Measurements from ENCODE around the gene CPE.
"Not testable (repeated sequence)": the region's sequence is repeated elsewhere in the genome, so short reads cannot be mapped to it uniquely, and the experiment has no call there.

The CPE gene

DNA sequence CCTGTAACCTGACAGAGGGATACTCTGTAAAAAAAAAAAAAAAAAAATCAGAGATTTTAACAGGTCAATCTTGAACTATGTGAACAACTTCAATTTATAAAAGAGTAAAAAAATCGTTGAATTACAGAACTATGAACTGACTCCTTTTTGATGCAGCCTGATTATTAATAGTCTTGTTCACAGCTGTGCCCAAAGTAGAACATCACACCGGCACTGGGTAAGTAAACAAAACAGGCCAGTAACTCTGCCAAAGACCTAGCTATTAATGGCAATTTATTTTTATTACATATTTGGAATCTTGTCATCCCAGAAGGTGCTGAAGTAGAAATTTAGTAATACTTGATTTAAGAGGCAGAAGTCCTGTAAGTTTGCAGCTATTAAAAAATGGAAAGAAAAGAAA lies 31.4 kb downstream of the CPE start:
- DNase-seq = no peak

DNA sequence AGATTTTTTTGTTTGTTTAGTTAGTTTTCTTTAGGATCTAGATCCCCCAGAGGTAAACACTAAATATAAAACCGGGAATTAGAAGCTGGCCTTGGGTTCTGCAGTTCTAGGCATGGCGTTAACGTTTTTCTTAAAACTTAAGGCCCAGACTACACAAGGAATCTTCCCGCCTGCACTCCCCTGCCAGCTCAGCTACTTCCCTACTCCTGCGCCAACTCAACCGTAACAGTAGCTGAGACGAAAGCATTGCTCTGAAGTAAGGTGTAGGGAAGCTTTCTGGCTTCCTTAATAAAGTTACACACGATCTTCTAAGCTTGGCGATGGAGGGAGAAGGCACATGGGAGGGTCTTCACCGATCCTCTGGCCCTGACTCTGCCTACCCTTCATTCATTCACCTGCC lies 37.1 kb downstream of the CPE start:
- no peak for DNase-seq

DNA sequence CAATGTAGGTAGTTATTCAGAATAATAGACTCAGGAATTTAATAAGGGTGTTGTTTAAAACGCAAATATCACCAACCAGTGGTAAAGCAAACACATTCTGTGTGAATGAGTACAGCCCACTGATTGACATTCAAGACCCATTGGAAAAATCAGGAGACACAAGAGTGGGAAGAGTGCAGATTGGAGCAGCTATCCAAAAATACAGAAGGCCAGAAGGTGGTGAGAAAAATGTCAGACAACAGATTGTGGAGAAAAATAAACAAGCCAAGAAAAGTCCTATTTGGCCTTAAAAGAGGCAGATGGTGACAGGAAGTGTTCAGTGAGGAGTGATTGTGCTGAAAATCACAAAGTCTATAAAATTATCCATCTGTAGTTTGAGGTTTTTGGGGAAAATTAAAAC lies 39.3 kb downstream of the CPE start:
- DNase-seq = no peak

DNA sequence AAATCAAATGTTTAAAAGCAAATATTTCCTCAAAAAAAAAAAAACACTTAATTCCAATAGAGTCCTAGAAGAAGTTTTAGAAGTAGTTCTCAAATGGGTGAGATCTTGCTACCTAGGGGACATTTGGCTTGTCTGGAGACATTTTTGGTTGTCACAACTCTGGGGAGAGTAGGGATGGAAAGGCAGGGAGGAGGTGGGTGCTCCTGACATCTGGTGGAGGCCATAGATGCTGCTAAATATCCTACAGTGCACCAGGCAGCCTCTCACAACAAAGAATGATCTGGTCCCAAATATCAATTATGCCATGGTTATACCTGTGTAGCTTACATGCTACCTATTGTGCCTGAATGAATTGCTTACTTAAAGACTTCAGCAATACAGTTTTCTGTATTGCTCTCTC lies 46.8 kb downstream of the CPE start:
- DNase-seq = no peak

DNA sequence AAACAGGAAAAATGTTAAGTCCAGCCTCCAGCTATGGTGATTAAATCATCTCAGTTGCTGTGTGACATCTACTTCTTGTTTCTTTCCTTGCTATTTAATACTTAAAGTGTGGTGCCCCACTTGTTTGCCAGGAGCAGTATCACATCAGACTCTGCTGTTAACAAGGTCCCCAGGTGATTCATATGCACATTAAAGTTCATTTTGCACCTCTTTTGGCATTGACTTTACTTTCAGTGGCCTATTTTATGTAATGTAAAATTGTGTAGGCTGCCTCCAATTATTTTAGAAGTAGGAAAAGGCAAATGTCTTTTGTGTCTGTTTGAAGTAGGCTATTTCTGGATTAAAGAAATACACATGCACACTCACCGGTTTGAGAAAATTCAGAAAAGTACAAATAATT lies 47.5 kb downstream of the CPE start:
- DNase-seq = no peak

DNA sequence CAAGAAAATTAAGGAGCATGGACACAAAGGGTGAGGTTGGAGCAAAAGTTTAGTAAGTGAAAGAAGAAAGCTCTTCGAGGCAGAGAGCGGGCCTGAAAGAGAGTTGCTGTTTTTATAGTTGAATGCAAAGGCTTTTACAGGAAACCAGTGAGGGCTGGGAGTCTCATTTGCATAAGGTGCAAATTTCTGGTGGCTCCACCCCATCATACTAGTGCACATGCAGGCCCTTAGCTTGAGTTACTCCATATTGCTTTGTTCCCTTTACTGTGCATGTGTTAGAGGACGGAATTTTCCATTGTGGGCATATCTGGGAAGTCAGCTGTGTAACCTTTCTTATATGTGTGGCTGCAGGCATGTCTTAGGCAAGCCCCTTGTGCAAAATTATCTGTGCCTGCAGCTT lies 48.0 kb downstream of the CPE start:
- DNase-seq = peak; percentile 11

DNA sequence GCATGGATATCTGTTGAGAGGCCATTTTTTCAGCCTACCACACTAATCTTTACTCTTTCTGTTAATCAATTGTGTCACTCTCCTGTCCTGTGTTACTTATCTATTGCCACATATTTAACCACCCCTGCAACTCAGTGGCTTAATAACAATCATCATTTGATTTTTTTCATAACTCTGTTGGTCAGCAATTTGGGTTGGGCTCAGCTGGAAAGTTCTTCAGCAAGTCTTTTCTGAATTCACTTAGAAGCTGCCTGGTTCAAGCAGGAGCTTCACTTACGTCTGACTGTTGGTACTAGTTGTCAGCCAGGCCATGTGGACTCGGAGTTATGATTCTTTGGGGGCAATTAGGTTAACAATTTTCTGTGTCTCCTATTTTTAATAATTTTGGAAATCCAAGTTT lies 50.1 kb downstream of the CPE start:
- DNase-seq = no peak

DNA sequence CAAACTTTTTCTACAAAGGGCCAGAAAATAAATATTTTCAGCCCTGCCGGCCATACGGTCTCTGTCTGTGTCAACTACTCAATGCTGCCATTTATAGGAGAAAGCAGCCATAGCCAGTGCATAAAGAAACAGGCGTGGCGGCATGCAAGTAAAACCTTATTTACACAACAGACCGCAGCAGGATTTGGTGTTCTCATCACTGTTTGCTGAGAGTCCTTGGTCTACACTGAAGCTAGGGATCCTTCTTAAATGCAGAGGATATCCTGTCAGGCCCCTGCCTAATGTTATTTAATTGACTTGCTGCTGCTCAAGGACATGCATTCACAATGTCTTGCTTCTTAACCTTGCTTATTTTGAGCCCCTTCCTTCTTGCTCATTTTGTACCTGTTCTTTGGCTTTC lies 54.7 kb downstream of the CPE start:
- DNase-seq = peak; percentile 60

DNA sequence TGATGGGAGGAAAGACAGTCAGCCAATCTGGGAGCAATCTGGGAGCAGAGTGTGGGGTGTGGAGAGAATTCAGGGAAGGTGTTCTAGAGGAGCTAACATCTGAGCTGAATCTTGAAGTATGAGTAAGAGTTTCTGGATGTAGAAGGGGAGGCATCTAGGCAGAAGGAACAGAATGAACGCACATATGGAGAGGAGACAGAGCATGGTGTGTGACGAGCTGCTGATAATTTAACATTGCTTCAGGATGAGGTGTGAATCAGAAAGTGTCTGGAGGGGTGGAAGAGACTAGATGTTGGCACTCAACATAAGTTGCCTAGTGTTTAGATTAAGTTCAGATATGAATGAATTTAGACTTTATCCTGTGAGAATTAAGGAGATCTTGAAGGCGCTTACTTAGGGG lies 58.9 kb downstream of the CPE start:
- no peak for DNase-seq

DNA sequence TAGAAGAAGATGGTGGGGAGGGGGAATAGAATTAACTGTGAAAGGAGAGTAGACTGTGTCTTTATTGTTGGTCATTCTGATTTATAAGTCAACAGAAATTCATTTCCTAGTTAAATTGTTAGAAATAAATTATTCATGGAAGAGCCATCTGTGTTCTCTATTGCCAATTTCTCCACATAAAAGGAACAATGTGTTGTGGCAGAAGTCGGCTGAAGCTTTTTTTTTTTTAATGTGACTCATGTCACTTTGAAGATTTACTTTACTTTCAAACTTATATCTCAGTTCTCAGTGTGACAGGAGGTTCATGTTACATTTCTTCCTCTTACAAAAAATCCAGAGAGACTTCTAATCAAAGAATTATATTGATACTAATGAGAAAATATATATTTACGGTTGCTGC lies 60.5 kb downstream of the CPE start:
- no peak for DNase-seq

DNA sequence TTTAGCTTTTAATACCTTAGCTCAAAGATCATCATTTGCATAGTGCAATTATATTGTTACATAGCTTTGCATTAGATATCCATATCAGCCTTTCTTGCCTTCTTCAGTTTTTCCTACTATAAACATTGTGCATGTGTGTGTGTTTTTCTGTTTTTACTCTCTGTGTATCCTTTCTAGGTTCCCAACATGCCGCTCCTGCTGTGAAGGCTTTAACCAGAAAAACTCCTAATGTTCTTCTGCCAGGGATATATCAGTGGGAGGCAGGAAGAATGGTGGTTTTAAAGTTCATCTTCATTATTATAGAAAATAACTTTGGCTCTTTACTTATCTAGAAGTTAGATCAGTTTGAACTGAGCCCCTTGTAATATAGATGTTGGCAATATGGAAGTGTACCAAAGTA lies 61.2 kb downstream of the CPE start:
- no peak for DNase-seq

DNA sequence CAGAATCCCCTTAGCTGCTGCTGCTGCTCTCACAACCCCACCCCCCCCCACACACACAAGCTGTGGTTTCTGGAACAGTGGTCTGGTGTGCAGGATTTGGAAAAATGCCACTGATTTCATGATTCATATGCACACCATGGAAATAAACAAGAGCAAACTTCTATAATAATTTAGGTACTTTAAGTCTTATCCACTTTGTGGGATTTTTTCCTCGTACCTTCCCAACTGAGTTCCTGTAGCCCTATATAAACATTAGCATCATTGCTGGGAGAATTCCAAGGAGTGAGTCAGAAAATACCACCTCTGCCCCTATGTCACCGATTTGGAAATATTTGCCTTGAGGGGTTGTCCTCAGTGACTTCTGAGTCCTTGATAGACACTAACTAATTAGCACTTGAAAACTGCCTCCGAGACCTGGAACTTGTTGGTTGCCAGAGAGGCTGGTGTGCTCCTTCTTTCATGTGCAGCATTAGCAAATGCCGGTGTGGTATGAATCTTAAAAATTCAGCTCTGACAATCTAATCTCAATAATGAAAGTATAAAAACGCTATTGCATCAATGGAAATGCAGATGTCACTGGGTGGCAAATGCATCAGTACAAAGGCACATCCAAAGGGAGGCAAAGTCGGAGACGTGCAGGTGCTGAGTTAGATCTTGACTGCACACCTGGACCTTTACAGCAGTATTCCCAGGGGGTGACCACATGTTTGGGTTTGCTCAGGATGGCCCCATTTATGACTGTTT lies 61.8 kb downstream of the CPE start:
- no peak for DNase-seq

DNA sequence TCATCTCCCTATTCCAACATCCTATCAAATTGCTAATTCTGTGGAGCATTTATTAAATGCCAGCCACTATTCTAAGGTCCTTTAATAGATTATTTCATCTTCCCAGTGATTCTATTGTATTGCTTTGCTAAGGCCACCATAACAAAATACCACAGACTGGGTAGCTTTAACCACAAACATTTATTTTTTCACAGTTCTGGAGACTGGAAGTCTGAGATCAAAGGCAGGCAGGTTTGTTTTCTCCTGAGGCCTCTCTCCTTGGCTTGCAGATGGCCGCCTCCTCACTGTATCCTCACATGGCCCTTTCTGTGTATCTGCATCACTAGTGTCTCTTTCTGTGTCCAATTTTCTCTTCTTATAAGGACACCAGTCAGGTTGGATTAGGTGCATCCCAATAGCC lies 64.5 kb downstream of the CPE start:
- DNase-seq = no peak

DNA sequence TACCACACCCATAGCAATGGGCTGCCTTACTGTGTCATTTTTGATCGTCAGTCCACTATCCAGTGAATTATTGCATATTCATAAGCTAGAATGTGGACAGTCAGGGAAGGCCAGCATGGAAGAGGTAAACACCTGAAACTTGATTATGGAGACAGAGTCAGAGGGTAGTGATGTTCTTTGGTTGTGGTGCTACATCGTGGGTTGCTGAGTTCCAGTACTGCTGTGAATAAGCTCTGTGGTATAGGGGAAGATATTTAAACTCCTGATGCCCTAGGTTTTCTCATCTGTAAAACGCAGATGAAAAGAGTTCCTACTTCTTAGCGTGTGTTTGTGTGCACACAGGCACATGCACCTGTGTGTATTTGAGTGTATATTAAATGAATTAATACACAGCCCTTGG lies 69.9 kb downstream of the CPE start:
- no peak for DNase-seq

DNA sequence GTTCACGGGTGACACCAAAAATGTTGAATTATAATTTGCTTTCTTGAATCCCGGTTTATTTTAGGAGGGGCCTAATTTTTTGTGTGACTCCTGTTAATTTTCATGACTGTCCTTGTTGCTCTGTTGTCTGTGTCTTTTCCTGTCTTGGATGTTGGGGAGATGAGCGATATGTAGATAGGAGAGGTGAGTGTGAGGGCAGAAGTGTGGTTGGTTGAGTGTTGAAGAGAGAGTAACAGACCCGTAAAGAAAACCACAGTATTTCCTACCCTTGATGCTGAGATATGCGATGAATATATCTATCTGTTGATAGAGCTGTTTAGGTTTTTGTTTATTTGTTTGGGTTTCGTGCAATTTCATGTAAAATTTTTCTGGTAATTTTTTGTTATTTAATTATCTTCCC lies 70.5 kb downstream of the CPE start:
- DNase-seq = no peak

DNA sequence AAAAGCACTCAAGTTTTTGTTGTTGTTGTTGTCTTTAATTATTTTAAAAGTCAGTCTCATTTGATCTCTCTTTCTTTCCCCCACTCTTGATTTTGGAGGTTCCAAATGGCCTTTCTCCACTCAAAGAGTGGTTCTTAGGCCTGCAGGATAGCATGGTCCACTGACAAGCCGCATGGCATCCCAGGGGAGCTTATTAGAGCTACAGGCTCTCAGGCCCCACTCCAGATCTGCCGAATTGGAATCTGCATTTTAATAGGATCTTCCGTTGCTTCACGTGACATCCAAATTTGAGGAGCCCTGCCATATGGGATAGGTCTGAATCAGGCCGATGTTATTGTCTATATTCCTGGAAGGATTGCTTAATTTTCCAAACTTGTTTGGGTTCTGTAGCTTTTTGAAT lies 72.1 kb downstream of the CPE start:
- DNase-seq = no peak

DNA sequence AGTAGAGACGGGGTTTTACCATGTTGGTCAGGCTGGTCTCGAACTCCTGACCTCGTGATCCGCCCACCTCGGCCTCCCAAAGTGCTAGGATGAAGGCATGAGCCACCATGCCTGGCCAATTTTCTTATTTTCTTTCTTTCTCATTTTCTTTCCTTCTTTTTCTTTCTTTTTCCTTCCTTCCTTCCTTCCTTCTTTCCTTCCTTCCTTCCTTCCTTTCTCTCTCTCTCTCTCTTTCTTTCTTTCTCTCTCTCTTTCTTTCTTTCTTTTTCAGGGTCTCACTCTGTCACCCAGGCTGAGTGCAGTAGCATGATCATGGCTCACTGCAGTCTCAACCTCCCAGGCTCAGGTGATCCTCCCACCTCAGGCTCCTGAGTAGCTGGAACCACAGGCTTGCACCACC lies 74.3 kb downstream of the CPE start:
- DNase-seq = not testable (repeated sequence)

DNA sequence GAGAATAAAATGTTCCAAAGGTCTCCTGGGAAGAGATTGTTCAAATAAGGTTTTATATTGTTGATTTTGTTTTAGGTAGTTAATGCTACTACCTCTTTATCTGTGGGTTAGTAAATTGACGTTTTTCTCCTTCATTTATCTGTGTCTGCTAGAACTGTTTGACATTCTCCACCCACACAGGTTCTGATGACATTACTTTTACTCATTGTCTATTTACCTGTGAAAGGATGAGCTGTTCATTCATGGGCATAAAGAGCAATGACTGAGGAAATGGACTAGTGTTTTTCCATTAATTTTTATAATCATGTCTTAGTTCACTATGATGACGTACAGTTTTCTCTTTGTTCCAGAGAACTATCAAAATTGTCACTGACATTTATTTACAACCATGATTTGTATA lies 75.6 kb downstream of the CPE start:
- peak; percentile 7 for DNase-seq

DNA sequence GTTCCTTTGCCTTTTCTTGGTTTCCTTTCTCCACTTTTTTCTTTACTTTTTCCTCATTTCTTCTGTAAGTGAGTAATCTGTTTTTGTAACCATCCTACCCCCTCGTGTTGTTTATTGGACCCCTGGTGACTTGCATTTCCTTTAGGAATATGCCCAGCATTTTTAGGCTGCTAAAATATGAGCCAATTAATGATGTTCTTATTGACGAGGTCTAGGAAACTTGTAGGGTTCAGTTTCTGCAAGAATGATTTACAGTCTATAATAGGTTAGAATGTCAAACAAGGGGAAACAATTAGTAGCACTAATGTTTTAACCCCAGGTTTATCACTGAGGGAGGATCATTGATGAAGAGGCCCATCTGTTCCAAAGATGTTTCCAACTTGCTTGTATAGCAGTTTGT lies 79.0 kb downstream of the CPE start:
- no peak for DNase-seq

DNA sequence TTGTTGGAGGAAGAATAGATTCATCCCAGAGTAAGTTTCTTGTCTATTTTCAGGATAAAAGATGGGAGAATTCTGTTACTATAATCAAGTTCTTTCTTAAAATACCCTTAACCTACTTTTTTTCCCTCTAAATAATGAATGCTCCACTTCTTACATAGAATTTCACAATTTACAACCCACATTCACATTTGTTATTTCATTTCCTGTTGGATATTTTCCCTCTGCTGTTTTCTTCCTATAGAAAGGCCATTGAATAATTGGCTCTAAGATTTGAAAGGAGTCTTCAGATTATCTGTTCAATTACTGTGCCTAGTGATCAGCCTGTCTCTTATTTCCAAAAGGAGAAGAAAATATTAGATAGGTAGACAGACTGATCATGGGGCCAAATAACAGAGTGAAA lies 79.7 kb downstream of the CPE start:
- peak; percentile 30 for DNase-seq

DNA sequence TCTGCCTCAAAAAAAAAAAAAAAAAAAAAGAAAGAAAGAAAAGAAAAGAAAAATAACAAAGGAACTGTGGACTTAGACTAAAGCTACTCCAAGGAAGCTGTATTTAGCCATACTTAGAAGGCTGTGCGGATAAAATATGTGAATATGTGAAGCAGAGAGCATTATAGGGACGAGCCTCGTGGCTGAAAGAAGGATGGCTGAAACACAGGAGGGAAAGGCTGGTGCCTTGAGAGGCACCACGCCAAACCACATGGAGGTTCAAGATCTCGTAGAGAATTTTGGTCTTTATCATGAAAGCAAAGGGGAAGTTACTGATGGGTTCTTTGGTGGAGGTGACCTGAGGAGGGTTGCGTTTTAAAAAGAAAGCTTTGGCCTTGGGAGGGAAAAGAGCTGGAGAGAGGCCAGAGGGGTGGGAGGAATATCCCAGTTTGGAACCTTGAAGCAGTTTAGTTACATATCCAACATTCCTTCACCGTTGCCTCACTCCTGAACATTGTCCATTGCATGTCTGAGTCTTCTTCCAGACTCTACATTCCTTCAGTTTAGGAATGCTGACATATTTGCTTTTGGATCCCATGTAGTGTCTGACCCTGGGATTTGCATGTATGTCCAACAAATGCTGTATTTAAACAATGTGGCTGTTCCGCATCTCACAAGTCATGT lies 82.5 kb downstream of the CPE start:
- no peak for DNase-seq

DNA sequence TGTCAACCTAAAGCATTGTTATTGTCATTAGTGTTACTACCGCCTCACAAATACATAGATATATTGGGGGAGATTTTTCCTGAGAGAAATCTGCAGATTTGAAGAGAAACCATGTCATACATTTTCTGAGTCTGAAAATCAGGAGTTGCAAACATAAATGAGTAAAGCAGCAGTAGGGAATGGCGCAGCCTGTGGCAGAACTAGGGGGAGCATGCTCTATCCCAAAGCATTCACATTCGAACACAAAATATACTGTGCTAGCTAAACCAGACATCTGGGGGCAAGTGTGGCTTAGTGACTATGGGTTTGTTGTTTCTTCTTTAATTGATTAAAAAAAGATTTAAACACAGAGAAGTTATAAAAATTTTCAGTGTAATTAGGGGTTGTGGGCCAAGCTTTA lies 83.2 kb downstream of the CPE start:
- no peak for DNase-seq

DNA sequence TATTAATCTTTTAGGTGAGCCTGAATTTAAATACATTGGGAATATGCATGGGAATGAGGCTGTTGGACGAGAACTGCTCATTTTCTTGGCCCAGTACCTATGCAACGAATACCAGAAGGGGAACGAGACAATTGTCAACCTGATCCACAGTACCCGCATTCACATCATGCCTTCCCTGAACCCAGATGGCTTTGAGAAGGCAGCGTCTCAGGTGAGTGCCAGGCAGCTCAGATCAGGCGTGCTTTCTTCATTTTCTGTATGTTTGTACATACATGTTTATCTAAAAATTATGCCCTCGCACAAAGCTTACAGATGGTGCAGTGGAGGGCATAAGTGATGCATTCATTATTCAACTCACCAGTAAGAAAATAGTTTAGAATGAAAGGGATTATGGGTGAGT lies 85.6 kb downstream of the CPE start:
- DNase-seq = peak; percentile 40

DNA sequence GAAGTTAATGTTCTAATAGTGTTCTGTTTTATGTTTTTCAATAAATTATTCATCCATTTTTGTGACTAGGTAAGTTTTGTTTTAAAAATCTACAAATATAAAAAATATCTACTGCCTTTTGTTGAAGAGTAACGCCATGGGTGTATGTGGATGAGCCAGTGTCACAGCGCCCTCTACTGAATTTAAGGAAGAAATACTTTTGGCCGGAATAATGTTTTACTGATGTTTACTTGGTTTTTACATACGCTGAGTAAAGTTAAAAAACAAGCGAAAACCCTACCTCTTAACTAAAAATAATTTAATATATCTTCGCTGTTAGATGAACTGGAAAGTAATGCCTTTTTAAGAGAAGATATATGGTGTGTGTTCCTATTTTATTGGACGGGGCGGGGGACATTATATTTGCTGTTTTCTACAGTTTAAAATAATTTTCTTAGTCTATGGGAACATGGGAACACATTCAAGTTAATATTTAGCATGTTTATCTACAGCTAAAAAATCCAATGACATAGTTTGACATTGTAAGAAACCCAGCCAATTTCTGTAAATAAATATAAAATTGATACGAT lies 86.1 kb downstream of the CPE start:
- DNase-seq = peak; percentile 63

DNA sequence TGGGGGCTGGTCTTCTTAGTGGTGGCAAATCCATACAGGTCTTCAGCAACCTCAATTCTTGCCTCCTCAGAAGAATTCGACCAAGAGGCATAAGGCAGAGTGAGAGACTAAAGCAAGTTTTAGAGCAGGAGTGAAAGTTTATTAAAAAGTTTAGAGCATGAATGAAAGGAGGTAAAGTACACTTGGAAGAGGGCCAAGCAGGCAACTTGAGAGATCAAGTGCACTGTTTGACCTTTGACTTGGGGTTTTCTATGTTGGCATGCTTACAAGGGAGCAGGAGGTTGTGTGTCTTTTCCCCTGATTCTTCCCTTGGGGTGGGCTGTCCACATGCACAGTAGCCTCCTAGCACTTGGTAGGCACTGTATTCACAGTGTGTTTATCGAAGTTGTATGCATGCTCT lies 91.2 kb downstream of the CPE start:
- no peak for DNase-seq
